IPS-20b (cell line): Measurements from ENCODE around the gene RALGPS1.
"Not testable (repeated sequence)": the region's sequence is repeated elsewhere in the genome, so short reads cannot be mapped to it uniquely, and the experiment has no call there.

Experiments used
- H3K27ac ChIP-seq: one replicate; pipeline ENCODE4 v1.5.1; 2013; ENCODE audit warnings: low read length
- H3K27me3 ChIP-seq: 2 replicates; pipeline ENCODE4 v1.6.1; 2013; ENCODE audit warnings: mild to moderate bottlenecking, low read length, inconsistent platforms; ENCODE audit not compliant: insufficient read depth
- H3K36me3 ChIP-seq: 2 replicates; pipeline ENCODE4 v1.6.1; 2013; ENCODE audit warnings: low read depth, mild to moderate bottlenecking, inconsistent platforms, low read length, moderate library complexity; ENCODE audit not compliant: insufficient read depth
- H3K4me1 ChIP-seq: 2 replicates; pipeline ENCODE4 v1.6.1; 2013; ENCODE audit warnings: mild to moderate bottlenecking, control low read depth, inconsistent platforms, low read length, moderate library complexity; ENCODE audit not compliant: insufficient read depth
- H3K4me3 ChIP-seq: 2 replicates; pipeline ENCODE4 v1.5.1; 2013; ENCODE audit warnings: mild to moderate bottlenecking, low read length, inconsistent platforms
- H3K9ac ChIP-seq: 2 replicates; pipeline ENCODE4 v1.6.1; 2013; ENCODE audit warnings: low read depth, mild to moderate bottlenecking, inconsistent platforms, low read length, moderate library complexity
- H3K9me3 ChIP-seq: 2 replicates; pipeline ENCODE4 v1.6.1; 2013; ENCODE audit warnings: mild to moderate bottlenecking, low read depth, low read length, inconsistent platforms; ENCODE audit not compliant: insufficient read depth

RALGPS1 gene

DNA sequence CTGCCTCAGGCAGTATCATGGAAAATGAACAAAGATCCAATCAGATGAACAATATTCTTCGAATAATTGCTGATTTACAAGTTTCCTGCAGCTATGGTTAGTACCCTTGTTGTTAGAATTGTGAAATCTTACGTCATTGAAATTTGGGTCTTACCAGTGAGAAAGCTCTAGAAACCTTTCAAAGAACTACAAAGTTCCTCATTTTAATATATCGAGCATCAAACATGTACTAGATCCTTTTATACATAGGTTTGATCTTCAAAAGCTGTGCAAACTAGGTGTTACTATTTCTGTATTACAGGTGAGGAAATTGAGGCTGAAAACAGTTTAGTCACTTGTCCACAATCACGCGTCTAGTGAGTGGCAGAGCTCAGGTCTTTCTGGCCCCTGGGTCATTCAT lies 251.5 kb downstream of the RALGPS1 start:
- H3K9me3 ChIP-seq = no peaks in the 10 kb centered on the region
- H3K4me1 ChIP-seq = peaks cover 10% of the 10 kb centered on the region; the same call in 1 of the 2 replicates
- no peak overlapping the region for H3K27ac ChIP-seq
- no peaks in the 10 kb centered on the region for H3K36me3 ChIP-seq
- no peaks in the 10 kb centered on the region for H3K27me3 ChIP-seq
- no peak overlapping the region for H3K9ac ChIP-seq
- H3K4me3 ChIP-seq = no peak overlapping the region

DNA sequence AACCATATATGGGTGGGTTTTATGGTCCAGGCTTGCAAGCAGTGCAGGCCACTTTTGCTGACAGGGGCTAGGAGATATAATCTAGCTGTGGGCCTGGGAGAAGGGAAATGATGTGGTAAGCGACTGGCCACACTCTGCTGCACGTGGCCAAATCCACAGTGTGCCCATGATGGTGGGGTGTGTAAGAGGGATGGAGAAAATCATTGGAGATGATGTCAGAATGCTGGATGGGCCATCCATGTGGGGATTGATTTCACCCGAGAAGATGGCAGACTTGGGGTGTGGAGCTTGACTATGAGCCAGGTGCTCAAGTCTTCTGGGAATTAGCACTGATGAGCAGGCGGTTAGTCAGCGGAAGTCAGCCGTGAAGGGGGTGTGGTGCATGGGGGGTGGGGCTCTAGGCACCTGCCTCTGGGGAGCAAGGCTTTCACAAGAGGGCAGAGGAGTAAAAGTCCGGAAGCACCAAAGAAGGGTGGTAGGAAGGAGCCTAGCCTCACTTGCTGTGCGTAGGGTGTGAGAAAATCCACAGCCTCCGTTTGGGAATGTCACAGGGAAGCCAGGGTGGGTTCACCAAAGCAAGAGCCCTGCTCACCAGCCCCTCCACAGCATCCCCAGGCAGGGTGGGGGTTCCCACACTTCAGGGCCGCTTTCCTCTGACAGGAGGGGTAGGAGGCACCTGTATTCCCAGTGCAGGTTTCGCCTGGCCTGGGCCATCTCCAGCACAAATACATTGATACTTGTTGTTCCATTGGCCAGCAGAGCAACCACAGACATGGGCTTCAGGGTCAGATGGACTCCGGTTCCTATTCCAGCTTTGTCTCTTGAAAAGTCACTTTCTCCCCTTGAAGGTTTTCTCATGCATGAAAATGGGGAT lies 252.3 kb downstream of the RALGPS1 start:
- Histone ChIP-seq H3K27me3 (no peaks in the 10 kb centered on the region), H3K27ac (no peak overlapping the region), H3K4me1 (peaks cover 10% of the 10 kb centered on the region; the same call in 1 of the 2 replicates), H3K36me3 (no peaks in the 10 kb centered on the region), H3K9ac (no peak overlapping the region), H3K4me3 (no peak overlapping the region), H3K9me3 (no peaks in the 10 kb centered on the region)

GRCh38 chr9:127167560-127168326 lies 253.2 kb downstream of the RALGPS1 start:
- no peaks in the 10 kb centered on the region for H3K9me3 ChIP-seq
- H3K36me3 ChIP-seq = no peaks in the 10 kb centered on the region
- H3K27me3 ChIP-seq = no peaks in the 10 kb centered on the region
- H3K9ac ChIP-seq = no peak overlapping the region
- H3K4me1 ChIP-seq = peaks cover 10% of the 10 kb centered on the region; the same call in 1 of the 2 replicates
- H3K4me3 ChIP-seq = no peak overlapping the region
- no peak overlapping the region for H3K27ac ChIP-seq

DNA sequence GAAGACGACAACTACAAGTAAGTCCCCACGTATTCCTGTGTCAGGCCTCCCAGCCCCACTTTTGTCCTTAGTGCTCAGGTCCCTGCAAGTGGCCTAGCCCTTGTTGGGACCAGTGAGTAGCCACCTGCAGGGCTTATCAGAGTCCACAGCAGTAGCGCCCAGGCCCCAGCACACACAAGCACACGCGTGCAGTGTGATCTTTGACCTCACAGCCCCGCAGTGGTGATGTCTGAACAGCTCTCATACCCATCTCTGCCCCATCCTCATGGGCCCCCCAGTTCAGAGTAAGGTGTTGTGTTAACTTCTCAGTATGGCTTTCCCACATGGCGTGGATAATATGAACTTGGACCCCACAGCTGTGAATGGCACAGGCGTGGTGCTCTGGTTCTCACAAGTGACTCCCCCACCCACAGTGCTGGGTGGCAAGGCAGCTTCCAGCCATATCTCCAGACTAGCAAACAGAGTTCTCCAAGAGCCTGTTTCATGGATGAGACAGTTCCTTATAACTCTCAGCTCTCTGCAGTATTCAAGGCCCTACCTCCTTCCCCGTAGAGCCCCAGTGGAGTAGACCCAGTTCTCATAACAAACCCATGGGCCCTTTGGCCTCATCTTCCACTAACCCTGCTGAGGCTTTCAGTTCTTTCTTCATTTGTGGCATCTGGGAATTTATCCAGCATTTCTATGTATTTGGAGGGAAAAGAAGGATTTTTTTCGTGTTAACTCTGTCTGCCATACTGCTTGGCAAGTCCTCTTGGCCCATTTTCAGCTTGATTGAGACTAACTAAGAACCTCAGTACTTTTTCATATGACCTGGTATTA lies 254.4 kb downstream of the RALGPS1 start:
- no peaks in the 10 kb centered on the region for H3K27me3 ChIP-seq
- no peak overlapping the region for H3K27ac ChIP-seq
- no peaks in the 10 kb centered on the region for H3K9me3 ChIP-seq
- no peak overlapping the region for H3K9ac ChIP-seq
- no peaks in the 10 kb centered on the region for H3K36me3 ChIP-seq
- peaks cover 6% of the 10 kb centered on the region; the same call in 1 of the 2 replicates for H3K4me1 ChIP-seq
- no peak overlapping the region for H3K4me3 ChIP-seq

- H3K27me3 ChIP-seq = no peaks in the 10 kb centered on the region
- H3K36me3 ChIP-seq = no peaks in the 10 kb centered on the region
- H3K27ac ChIP-seq = no peak overlapping the region
- H3K4me3 ChIP-seq = no peak overlapping the region
- H3K4me1 ChIP-seq = peaks cover 6% of the 10 kb centered on the region; the same call in 1 of the 2 replicates
- H3K9ac ChIP-seq = no peak overlapping the region
- no peaks in the 10 kb centered on the region for H3K9me3 ChIP-seq
Measured at GRCh38 chr9:127169575-127169883, 254.9 kb downstream of the RALGPS1 start.

GRCh38 chr9:127170103-127170502 lies 255.5 kb downstream of the RALGPS1 start:
- no peaks in the 10 kb centered on the region for H3K9me3 ChIP-seq
- peaks cover 3% of the 10 kb centered on the region; the same call in 1 of the 2 replicates for H3K4me1 ChIP-seq
- H3K27ac ChIP-seq = no peak overlapping the region
- no peaks in the 10 kb centered on the region for H3K27me3 ChIP-seq
- no peaks in the 10 kb centered on the region for H3K36me3 ChIP-seq
- H3K4me3 ChIP-seq = no peak overlapping the region
- no peak overlapping the region for H3K9ac ChIP-seq

- Histone ChIP-seq H3K36me3 (no peaks in the 10 kb centered on the region), H3K9ac (no peak overlapping the region), H3K4me3 (no peak overlapping the region), H3K9me3 (no peaks in the 10 kb centered on the region), H3K27ac (no peak overlapping the region), H3K4me1 (no peaks in the 10 kb centered on the region), H3K27me3 (no peaks in the 10 kb centered on the region)
Measured at GRCh38 chr9:127170652-127171051, 256.1 kb downstream of the RALGPS1 start.

GRCh38 chr9:127171348-127171747 lies 256.8 kb downstream of the RALGPS1 start:
- not testable (repeated sequence) for H3K9me3 ChIP-seq, H3K27me3 ChIP-seq, H3K27ac ChIP-seq, H3K36me3 ChIP-seq, H3K9ac ChIP-seq, H3K4me1 ChIP-seq, H3K4me3 ChIP-seq

- H3K9me3 ChIP-seq = no peaks in the 10 kb centered on the region
- H3K27ac ChIP-seq = no peak overlapping the region
- H3K36me3 ChIP-seq = no peaks in the 10 kb centered on the region
- no peaks in the 10 kb centered on the region for H3K4me1 ChIP-seq
- H3K4me3 ChIP-seq = no peak overlapping the region
- no peaks in the 10 kb centered on the region for H3K27me3 ChIP-seq
- no peak overlapping the region for H3K9ac ChIP-seq
Measured at GRCh38 chr9:127172066-127172707, 257.6 kb downstream of the RALGPS1 start.

DNA sequence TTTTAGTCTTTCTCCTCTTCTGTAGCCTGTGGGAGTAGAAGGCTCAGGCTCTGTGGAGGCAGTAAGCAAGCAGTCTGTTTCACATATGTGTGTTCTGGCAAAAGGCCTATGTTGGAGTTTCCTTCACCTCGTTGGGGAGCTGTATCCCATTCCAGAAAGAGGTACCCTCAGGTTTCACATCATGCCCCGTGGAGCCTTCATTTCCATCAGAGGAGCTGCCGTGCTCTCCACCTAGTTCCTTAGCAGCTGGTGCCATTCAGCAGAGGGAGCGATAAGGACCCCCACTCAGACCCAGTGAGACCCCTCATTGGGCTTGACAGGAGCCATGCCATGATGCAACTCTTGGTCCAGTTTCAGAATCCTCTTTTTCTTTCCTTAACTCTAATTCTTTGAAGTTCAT lies 258.5 kb downstream of the RALGPS1 start:
- Histone ChIP-seq H3K36me3 (no peaks in the 10 kb centered on the region), H3K4me3 (no peak overlapping the region), H3K4me1 (no peaks in the 10 kb centered on the region), H3K9me3 (no peaks in the 10 kb centered on the region), H3K27me3 (no peaks in the 10 kb centered on the region), H3K27ac (no peak overlapping the region), H3K9ac (no peak overlapping the region)
